NCI-H82 treated with DMSO at 0.1 percent for 48 hours (cell line): ENCODE data around the gene CTNNA1.
"Not testable (repeated sequence)": the region's sequence is repeated elsewhere in the genome, so short reads cannot be mapped to it uniquely, and the experiment has no call there.

Experiments used
- DNase-seq: peaks from one replicate; lab custom pipeline; 2025; ENCODE audit not compliant: unreplicated experiment; lab: John Stamatoyannopoulos, UW

The CTNNA1 gene

GRCh38 chr5:138889994-138890393 lies 136.8 kb downstream of the CTNNA1 start:
- no peak for DNase-seq

GRCh38 chr5:138890644-138891043 lies 137.4 kb downstream of the CTNNA1 start:
- DNase-seq, result no peak

- DNase-seq, result no peak
Observed at GRCh38 chr5:138895918-138896317, 142.7 kb downstream of the CTNNA1 start.

GRCh38 chr5:138898299-138898698 lies 145.1 kb downstream of the CTNNA1 start:
- no peak for DNase-seq

- no peak for DNase-seq
Observed at GRCh38 chr5:138898742-138899141, 145.5 kb downstream of the CTNNA1 start.

- DNase-seq, result no peak
Observed at GRCh38 chr5:138900281-138900965, 147.2 kb downstream of the CTNNA1 start.

- DNase-seq, result no peak
Observed at GRCh38 chr5:138901716-138902115, 148.5 kb downstream of the CTNNA1 start.

- DNase-seq, result no peak
Observed at GRCh38 chr5:138903130-138903775, 150.0 kb downstream of the CTNNA1 start.

- no peak for DNase-seq
Observed at GRCh38 chr5:138905541-138905940, 152.3 kb downstream of the CTNNA1 start.

- DNase-seq, result no peak
Observed at GRCh38 chr5:138909734-138910133, 156.5 kb downstream of the CTNNA1 start.

GRCh38 chr5:138910546-138911185 lies 157.4 kb downstream of the CTNNA1 start:
- peak; percentile 14 for DNase-seq

- DNase-seq, result peak; percentile 34
Observed at GRCh38 chr5:138911441-138911840, 158.2 kb downstream of the CTNNA1 start.

GRCh38 chr5:138912093-138912492 lies 158.9 kb downstream of the CTNNA1 start:
- no peak for DNase-seq

GRCh38 chr5:138913773-138914172 lies 160.5 kb downstream of the CTNNA1 start:
- no peak for DNase-seq

- no peak for DNase-seq
Observed at GRCh38 chr5:138914338-138914737, 161.1 kb downstream of the CTNNA1 start.

- no peak for DNase-seq
Observed at GRCh38 chr5:138918686-138919085, 165.5 kb downstream of the CTNNA1 start.

GRCh38 chr5:138920181-138920580 lies 167.0 kb downstream of the CTNNA1 start:
- no peak for DNase-seq

GRCh38 chr5:138921362-138921761 lies 168.1 kb downstream of the CTNNA1 start:
- DNase-seq, result not testable (repeated sequence)

- DNase-seq, result no peak
Observed at GRCh38 chr5:138922494-138922893, 169.3 kb downstream of the CTNNA1 start.

GRCh38 chr5:138925090-138925635 lies 171.9 kb downstream of the CTNNA1 start:
- no peak for DNase-seq

- DNase-seq, result no peak
Observed at GRCh38 chr5:138926257-138926656, 173.0 kb downstream of the CTNNA1 start.
